Activated CD8-positive, alpha-beta memory T cell treated with anti-CD3 and anti-CD28 coated beads, Interleukin-2, amount 50 U/mL, for 1 hour (primary cell): ENCODE measurements around the gene SELENOW.

Experiments used
- DNase-seq: peaks from one replicate; pipeline ENCODE4 v3.0.0-alpha.2; 2020; ENCODE audit errors: extremely low read depth

The SELENOW gene

GRCh38 chr19:47821460-47822020 lies 43.0 kb downstream of the SELENOW start, which contains the start of gene CRX:
TSS of gene CRX (plus strand) at chr19:47821937. CDS start at chr19:47834444, 12,507 bp downstream.
- no peak for DNase-seq

DNA sequence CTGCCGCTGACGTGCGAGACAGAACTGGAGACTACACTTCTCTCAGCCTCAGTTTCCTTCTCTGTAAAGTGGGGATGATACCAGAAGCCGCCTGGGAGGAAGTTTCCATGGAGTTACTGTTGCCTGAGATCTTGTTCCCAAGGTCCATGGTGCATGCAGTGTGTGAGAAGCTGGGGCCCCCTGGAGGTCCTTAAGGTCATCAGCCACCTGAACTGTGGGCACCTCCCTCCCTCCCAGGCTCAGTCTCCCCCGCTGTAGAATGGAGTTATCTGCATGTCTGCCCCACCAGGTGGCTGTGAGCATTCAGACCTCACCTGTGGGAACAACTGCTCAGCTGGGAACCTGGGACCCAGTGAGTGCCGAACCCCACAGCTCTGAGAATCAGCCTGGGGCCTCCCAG lies 45.9 kb downstream of the SELENOW start:
- no peak for DNase-seq

DNA sequence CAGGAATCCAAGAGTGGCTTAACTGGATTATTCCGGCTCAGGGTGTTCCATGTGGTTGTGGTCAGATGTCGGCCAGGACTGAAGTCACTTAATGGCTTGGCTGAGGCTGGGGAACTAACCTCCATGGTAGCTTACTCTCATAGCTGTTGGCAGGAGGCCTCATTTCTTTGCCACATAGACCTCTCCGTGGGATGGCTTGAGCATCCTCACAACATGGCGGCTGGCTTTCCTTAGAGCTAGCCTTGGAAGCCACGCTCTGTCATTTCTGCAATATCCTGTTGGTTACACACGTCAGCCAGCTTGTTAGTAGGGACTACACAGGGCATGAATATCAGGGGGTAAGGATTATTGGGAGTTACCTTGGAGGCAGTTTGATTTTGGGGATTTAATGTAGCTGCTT lies 48.3 kb downstream of the SELENOW start:
- DNase-seq, result no peak

GRCh38 chr19:47832723-47833122 lies 54.2 kb downstream of the SELENOW start:
- no peak for DNase-seq
